ENCODE measurements around the gene OLFML3. TPM values are rescaled to one million over a fixed set of nuclear protein-coding genes. Genes with fewer than 3 reads are reported as not detected.

Gene OLFML3
- total and polyA plus RNA-seq, 2 of the 8 experiments (the other 6 are each of a cell fraction or from before 2014, with no cell fraction given) = 56.0 to 72.3 TPM

DNA sequence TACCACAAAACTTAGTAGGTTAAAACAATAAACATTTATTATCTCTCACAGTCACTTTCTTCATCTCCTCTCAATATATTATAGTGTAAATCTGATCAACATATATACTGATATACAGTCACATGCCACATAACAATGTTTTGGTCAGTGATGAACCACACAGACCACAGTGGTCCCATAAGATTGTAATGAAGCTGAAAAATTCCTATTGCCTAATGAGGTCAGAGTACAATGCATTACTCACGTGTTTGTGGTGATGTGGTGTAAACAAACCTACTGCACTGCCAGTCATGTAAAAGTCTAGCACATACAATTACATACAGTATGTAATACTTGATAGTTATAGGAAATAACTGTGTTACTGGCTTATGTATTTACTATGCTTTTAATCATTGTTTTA is 30.1 kb downstream of the OLFML3 start:
- Histone ChIP-seq H2BK20ac (ENCODE audit: low read length) (no peak overlapping the region), H4K8ac (ENCODE audit: extremely low read depth, insufficient read depth, low read length) (no peak overlapping the region), H3K23ac (ENCODE audit: insufficient read length) (no peak overlapping the region), H4K20me1 (replicated peaks in 1 of 2; ENCODE audit: control insufficient read depth in 1 of 2, insufficient read depth in 2 of 2, low read length in 2 of 2) (no peaks in the 10 kb centered on the region), H2AFZ (ENCODE audit: low read length) (no peak overlapping the region), H4K5ac (ENCODE audit: insufficient read length, low read depth, low read length) (no peak overlapping the region), H3K23me2 (ENCODE audit: low read depth, low read length) (no peaks in the 10 kb centered on the region), H3K36me3 (ENCODE audit: control insufficient read depth in 2 of 4, insufficient read depth in 4 of 4, low read length in 3 of 4) (no peaks in the 10 kb centered on the region), H3K4me3 (ENCODE audit: extremely low read depth in 1 of 4, insufficient read depth in 2 of 4, low read depth in 3 of 4, low read length in 4 of 4) (no peak overlapping the region), H3K27ac (ENCODE audit: low read depth, low read length) (no peak overlapping the region), H3K9ac (replicated peaks in 1 of 4; ENCODE audit: extremely low read depth in 1 of 4, low read depth in 3 of 4, low read length in 3 of 4) (no peak overlapping the region), H2AK5ac (ENCODE audit: low read depth, low read length) (no peak overlapping the region), H3K9me3 (ENCODE audit: insufficient read depth in 2 of 2, low read depth in 1 of 2, low read length in 1 of 2) (no peaks in the 10 kb centered on the region; a peak in 2 of 4 replicates), H3K4me2 (ENCODE audit: insufficient read depth in 1 of 2, low read depth in 2 of 2, low read length in 2 of 2) (no peak overlapping the region), H2BK15ac (ENCODE audit: low read length) (no peak overlapping the region), H3K14ac (ENCODE audit: insufficient read length) (no peak overlapping the region), H2BK120ac (replicated peaks; ENCODE audit: low read depth, low read length) (no peak overlapping the region), H3K79me2 (ENCODE audit: control insufficient read depth in 1 of 2, insufficient read depth in 2 of 2, low read length in 2 of 2) (no peaks in the 10 kb centered on the region), H3K56ac (replicated peaks; ENCODE audit: insufficient read length, low read depth, low read length) (no peak overlapping the region), H3K4ac (replicated peaks; ENCODE audit: insufficient read length, low read depth, low read length) (no peak overlapping the region), H2BK5ac (ENCODE audit: low read depth, low read length) (no peak overlapping the region), H4K91ac (replicated peaks; ENCODE audit: insufficient read length, low read length) (no peak overlapping the region), H3K4me1 (replicated peaks in 1 of 4; ENCODE audit: control insufficient read depth in 3 of 4, insufficient read depth in 4 of 4, low read length in 3 of 4) (peaks cover 0 to 18% (median 7%) of the 10 kb centered on the region in 4 experiments; a peak in 4 of 7 replicates), H2BK12ac (ENCODE audit: low read depth, low read length) (no peak overlapping the region), H3K18ac (ENCODE audit: extremely low read depth, low read length) (no peak overlapping the region), H3K27me3 (replicated peaks in 1 of 4; ENCODE audit: control insufficient read depth in 3 of 4, extremely low read depth in 1 of 4, insufficient read depth in 3 of 4, low read length in 3 of 4) (no peaks in the 10 kb centered on the region), H3K79me1 (ENCODE audit: low read depth, low read length) (no peaks in the 10 kb centered on the region)
- CTCF ChIA-PET (ENCODE audit: partially characterized antibody) = interaction anchor here (0.7 to 1.4 kb wide), 6 partner anchors 13 to 193 kb away, joined by 3 to 4 read pairs (median 3); no protein-coding TSS in a partner anchor
- DNase-seq (ENCODE audit: low read depth in 1 of 2, low spot score in 2 of 2) (no peak), FAIRE-seq (no peak)
- POLR2A ChIA-PET (ENCODE audit: partially characterized antibody) = interaction anchor here (2.2 kb wide), 2 partner anchors 12 to 29 kb away, joined by 7 to 12 read pairs; no protein-coding TSS in a partner anchor
- TF ChIP-seq CBX8 (IDR thresholded peaks at IDR 0.05; ENCODE audit: borderline replicate concordance, low read depth, low read length) (no peak), SIRT6 (IDR thresholded peaks at IDR 0.05; ENCODE audit: low read length) (no peak), RFX5 (IDR thresholded peaks at IDR 0.05; ENCODE audit: borderline replicate concordance, low read depth, low read length) (no peak)
- WGBS, 2 experiments (ENCODE audit: extremely low coverage in 1 of 2, insufficient coverage in 1 of 2, insufficient read length in 1 of 2, insufficient replicate concordance in 2 of 2, low coverage in 1 of 2, low lambda C conversion rate in 2 of 2, missing lambda C conversion rate in 1 of 2) = 81% methylated on average over 1 of the region's 1 CpG; no CpG with 5 or more reads in 1 of the 2 experiments

All from H1 (cell line).